Keratinocyte (primary cell): ENCODE data around the gene PTCSC3.

Experiments used
- CTCF ChIP-seq, 3 experiments: IDR thresholded peaks in 1 of 3; conservative IDR thresholded peaks in 1 of 3; optimal IDR thresholded peaks in 1 of 3; 2 replicates in 2 of 3; 3 replicates in 1 of 3; pipeline versions ENCODE3 to v1.5.1; 2011; ENCODE audit warnings: low read length in 3 of 3, mild to moderate bottlenecking in 3 of 3, moderate library complexity in 2 of 3, control low read depth in 1 of 3, inconsistent platforms in 1 of 3; ENCODE audit not compliant: insufficient read depth in 2 of 3; ENCODE audit errors: extremely low read depth in 1 of 3
- EZH2 ChIP-seq: IDR thresholded peaks from one replicate; pipeline ENCODE4 v1.6.1; 2012; ENCODE audit warnings: inconsistent platforms, mild to moderate bottlenecking, low read length, moderate library complexity

- TF ChIP-seq EZH2 (no peak), CTCF (optimal IDR thresholded peaks at IDR 0.05 in 1 of 3, IDR thresholded peaks at IDR 0.05 in 1 of 3, conservative IDR thresholded peaks at IDR 0.05 in 1 of 3; ENCODE audit: extremely low read depth in 1 of 3, insufficient read depth in 2 of 3, low read length in 3 of 3) (no peak)
Measured at GRCh38 chr14:36087411-36087810, 89.1 kb downstream of the PTCSC3 start.
